HepG2 (cell line): ENCODE measurements around the gene SLC16A13. TPM values are rescaled to one million over a fixed set of nuclear protein-coding genes. Genes with fewer than 3 reads are reported as not detected.

ENCODE experiments used
- ATAC-seq: fragments of 200-7000 bp; cut with Tn5 transposase; 3 replicates; pipeline ENCODE4 v1.9.1; 2020; ENCODE audit warnings: mild to moderate bottlenecking, moderate library complexity
- BruUV-seq: library from RNA; stranded (reverse); fragments of 400-500 nt; replicated peaks from 2 replicates; lab custom pipeline; 2021; lab: Mats Ljungman, UMichigan
- CTCF ChIA-PET: fragments of 300-600 bp; formaldehyde crosslinking; extraction: SDS; loops from one replicate; lab custom pipeline; 2021; ENCODE audit warnings: low total read pairs, inconsistent platforms, low intra/inter-chr PET ratio; lab: Yijun Ruan, JAX
- POLR2A ChIA-PET: fragments of 350-600 bp; sonication (Branson Sonifier 250); formaldehyde crosslinking; loops from one replicate; lab custom pipeline; 2020; ENCODE audit warnings: antibody characterized with exemption, inconsistent platforms; lab: Yijun Ruan, JAX
- DNase-seq: peaks from one replicate; pipeline ENCODE4 v3.0.0-alpha.2; 2015; ENCODE audit warnings: low spot score
- FAIRE-seq: peaks from 3 replicates; lab custom pipeline; 2011; peaks lifted over from hg19 to GRCh38; lab: Jason Lieb, UNC
- H2AFZ ChIP-seq: one replicate; pipeline ENCODE4 v1.6.1; 2011; ENCODE audit warnings: low read length, inconsistent platforms
- H3K27ac ChIP-seq: fragments of 300-600 bp; 3 replicates; pipeline ENCODE4 v1.8.0; 2011; ENCODE audit warnings: mixed run types, mild to moderate bottlenecking, mixed read lengths, low read length, inconsistent platforms; ENCODE audit not compliant: insufficient read depth; ENCODE audit errors: extremely low read length
- H3K27me3 ChIP-seq, 2 experiments: fragments of 200-600 bp in 1 of 2; 2 replicates in 1 of 2; 3 replicates in 1 of 2; pipeline versions ENCODE4 v1.6.0 to v1.8.0; 2011; ENCODE audit warnings: low read length in 2 of 2, mild to moderate bottlenecking in 2 of 2, moderate library complexity in 2 of 2, inconsistent platforms in 1 of 2; ENCODE audit not compliant: insufficient read depth in 2 of 2, control insufficient read depth in 1 of 2
- H3K36me3 ChIP-seq, 2 experiments: fragments of 200-600 bp in 1 of 2; replicated peaks in 1 of 2; 2 replicates in 1 of 2; 3 replicates in 1 of 2; pipeline versions ENCODE4 v1.5.1 to v1.8.0; 2011; ENCODE audit warnings: low read length in 2 of 2, inconsistent platforms in 1 of 2; ENCODE audit not compliant: insufficient read depth in 2 of 2, control insufficient read depth in 1 of 2
- H3K4me1 ChIP-seq: 2 replicates; pipeline ENCODE4 v1.5.1; 2012; ENCODE audit warnings: low read length, inconsistent platforms; ENCODE audit not compliant: insufficient read depth
- H3K4me2 ChIP-seq: 2 replicates; pipeline ENCODE4 v1.6.0; 2011; ENCODE audit warnings: low read depth, low read length, inconsistent platforms
- H3K4me3 ChIP-seq, 3 experiments: fragments of 200-600 bp in 1 of 3; sonication (generic), shearing (Covaris generic) in 1 of 3; replicated peaks in 1 of 3; 2 replicates each; pipeline ENCODE4 v1.5.1; 2011 to 2016; ENCODE audit warnings: low read length in 3 of 3, inconsistent platforms in 2 of 3, low read depth in 2 of 3, mild to moderate bottlenecking in 2 of 3, control low read depth in 1 of 3, mixed read lengths in 1 of 3; ENCODE audit not compliant: insufficient read depth in 1 of 3
- H3K79me2 ChIP-seq: one replicate; pipeline ENCODE4 v1.6.1; 2011; ENCODE audit warnings: low read length, inconsistent platforms; ENCODE audit not compliant: insufficient read depth
- H3K9ac ChIP-seq: 2 replicates; pipeline ENCODE4 v1.6.0; 2011; ENCODE audit warnings: mild to moderate bottlenecking, low read depth, low read length, inconsistent platforms; ENCODE audit not compliant: insufficient read depth
- H3K9me3 ChIP-seq: 2 replicates; pipeline ENCODE4 v1.5.1; 2012; ENCODE audit warnings: mild to moderate bottlenecking, low read length
- H4K20me1 ChIP-seq: 2 replicates; pipeline ENCODE4 v1.6.0; 2011; ENCODE audit warnings: inconsistent platforms, mild to moderate bottlenecking, low read length, moderate library complexity; ENCODE audit not compliant: insufficient read depth
- FOXP1 ChIP-seq, 2 experiments: fragments of 450-650 bp in 1 of 2; IDR thresholded peaks; 2 replicates each; pipeline ENCODE4 v1.6.1; 2017 to 2018; ENCODE audit warnings: antibody characterized with exemption in 1 of 2
- IKZF1 ChIP-seq: fragments of 450-650 bp; IDR thresholded peaks from 2 replicates; pipeline ENCODE4 v1.7.1; 2016
- NFE2L1 ChIP-seq: sonication (generic); formaldehyde crosslinking; IDR thresholded peaks from 2 replicates; pipeline ENCODE4 v1.4.0; 2020; ENCODE audit warnings: missing genetic modification reagents, mild to moderate bottlenecking, borderline replicate concordance
- NKX3-1 ChIP-seq: sonication (generic); formaldehyde crosslinking; IDR thresholded peaks from 2 replicates; pipeline ENCODE4 v1.5.0; 2020; ENCODE audit warnings: missing genetic modification reagents
- RBAK ChIP-seq: sonication (generic); formaldehyde crosslinking; IDR thresholded peaks from 2 replicates; pipeline ENCODE4 v1.5.1; 2020; ENCODE audit warnings: mild to moderate bottlenecking, missing genetic modification reagents
- REL ChIP-seq: sonication (generic); formaldehyde crosslinking; conservative IDR thresholded peaks from 2 replicates; pipeline ENCODE4 v1.8.0; 2022; ENCODE audit warnings: mild to moderate bottlenecking, missing genetic modification reagents, moderate library complexity
- ZBTB7B ChIP-seq: sonication (generic); formaldehyde crosslinking; IDR thresholded peaks from 2 replicates; pipeline ENCODE4 v1.4.0; 2020; ENCODE audit warnings: missing genetic modification reagents
- ZFP36L1 ChIP-seq: sonication (generic); formaldehyde crosslinking; IDR thresholded peaks from 2 replicates; pipeline ENCODE4 v1.8.0; 2022; ENCODE audit warnings: mild to moderate bottlenecking, missing genetic modification reagents, moderate library complexity
- ZFP37 ChIP-seq: sonication (generic); formaldehyde crosslinking; IDR thresholded peaks from 2 replicates; pipeline ENCODE4 v1.4.0; 2020; ENCODE audit warnings: missing genetic modification reagents, borderline replicate concordance
- ZNF430 ChIP-seq: sonication (generic); formaldehyde crosslinking; IDR thresholded peaks from 2 replicates; pipeline ENCODE4 v1.9.0; 2021; ENCODE audit warnings: mild to moderate bottlenecking, missing genetic modification reagents
- ZNF678 ChIP-seq: sonication (generic); formaldehyde crosslinking; IDR thresholded peaks from 2 replicates; pipeline ENCODE4 v1.4.0; 2020; ENCODE audit warnings: mild to moderate bottlenecking, missing genetic modification reagents
- ZNF772 ChIP-seq: sonication (generic); formaldehyde crosslinking; IDR thresholded peaks from 2 replicates; pipeline ENCODE4 v1.5.0; 2020; ENCODE audit warnings: mild to moderate bottlenecking, missing genetic modification reagents
- WGBS: methylation state at CpG from one replicate; pipeline ENCODE4 v1.1.6; 2017; ENCODE audit warnings: low lambda C conversion rate; 5-methylcytosine and 5-hydroxymethylcytosine counted together
- in situ Hi-C: cut with HindIII; loops from 2 replicates; pipeline ENCODE4 v1.10.0; 2017; ENCODE audit warnings: low pct_unique_long_range_greater_than_20kb; ENCODE audit not compliant: extremely low pct_ligation_motif_present
- intact Hi-C: fragments of 100-400 bp; cut with micrococcal nuclease; formaldehyde crosslinking; loops from one replicate; pipeline ENCODE4 v1.10.0; 2022; ENCODE audit not compliant: unreplicated experiment
- polyA plus RNA-seq, 8 experiments: library from polyadenylated mRNA; depleted of rRNA in 3 of 8; stranded (reverse) in 7 of 8; unstranded in 1 of 8; fragments of >200 nt; fragmentation: Illumina TruSeq in 4 of 8; extraction: Trizol in 4 of 8; gene quantifications; 2 replicates each; pipeline versions ENCODE4 v1.2.1 to v1.2.3, GENCODE V29; 2011 to 2016; ENCODE audit warnings: low read depth in 4 of 8, missing spikeins in 1 of 8, mixed read lengths in 1 of 8; ENCODE audit not compliant: insufficient read depth in 1 of 8
- total RNA-seq, 5 experiments: library from RNA; depleted of rRNA; stranded (reverse); fragments of >200 nt; fragmentation: Illumina TruSeq; extraction: Trizol; gene quantifications; 2 replicates each; pipeline ENCODE4 v1.2.3, GENCODE V29; 2016; ENCODE audit warnings: low read depth in 1 of 5
- TF ChIP-seq, protein P1 (sequence below): sonication (generic); formaldehyde crosslinking; IDR thresholded peaks from 2 replicates; pipeline ENCODE4 v1.5.0; 2020; ENCODE audit warnings: mild to moderate bottlenecking, missing genetic modification reagents
- TF ChIP-seq, protein P2 (sequence below): sonication (generic); formaldehyde crosslinking; IDR thresholded peaks from 2 replicates; pipeline ENCODE4 v1.4.0; 2020; ENCODE audit warnings: mild to moderate bottlenecking, missing genetic modification reagents

The SLC16A13 gene
- total and polyA plus RNA-seq, 2 of the 13 experiments (the other 11 are each of a cell fraction or from before 2014, with no cell fraction given) = 2.2 to 3.0 TPM

DNA sequence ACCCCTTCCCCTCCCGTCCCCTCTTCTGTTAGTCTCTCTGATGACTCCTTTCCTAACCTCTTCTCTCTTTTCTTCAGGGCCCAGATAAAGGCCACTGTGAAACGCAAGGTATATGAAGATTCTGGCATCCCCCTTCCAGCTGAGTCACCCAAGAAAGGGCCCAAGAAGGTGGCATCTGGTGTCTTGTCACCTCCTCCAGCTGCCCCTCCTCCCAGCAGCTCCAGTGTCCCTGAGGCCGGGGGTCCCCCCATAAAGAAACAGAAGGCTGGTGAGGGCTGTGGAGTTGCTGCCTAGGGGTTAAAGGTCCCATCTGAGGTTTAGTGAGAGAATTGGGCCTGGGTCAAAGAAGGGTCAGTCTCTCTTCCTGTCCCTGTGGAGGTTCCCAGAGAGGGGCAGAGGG is 19.4 kb upstream of the SLC16A13 start (continued):
- TF ChIP-seq ZNF430 (CRISPR knock-in tag) (no peak), ZFP37 (CRISPR knock-in tag) (no peak), NFE2L1 (no peak), FOXP1 (IDR thresholded peaks at IDR 0.05) (no peak), FOXP1 (CRISPR knock-in tag; IDR thresholded peaks at IDR 0.05) (no peak)
- TF ChIP-seq, protein P1, sequence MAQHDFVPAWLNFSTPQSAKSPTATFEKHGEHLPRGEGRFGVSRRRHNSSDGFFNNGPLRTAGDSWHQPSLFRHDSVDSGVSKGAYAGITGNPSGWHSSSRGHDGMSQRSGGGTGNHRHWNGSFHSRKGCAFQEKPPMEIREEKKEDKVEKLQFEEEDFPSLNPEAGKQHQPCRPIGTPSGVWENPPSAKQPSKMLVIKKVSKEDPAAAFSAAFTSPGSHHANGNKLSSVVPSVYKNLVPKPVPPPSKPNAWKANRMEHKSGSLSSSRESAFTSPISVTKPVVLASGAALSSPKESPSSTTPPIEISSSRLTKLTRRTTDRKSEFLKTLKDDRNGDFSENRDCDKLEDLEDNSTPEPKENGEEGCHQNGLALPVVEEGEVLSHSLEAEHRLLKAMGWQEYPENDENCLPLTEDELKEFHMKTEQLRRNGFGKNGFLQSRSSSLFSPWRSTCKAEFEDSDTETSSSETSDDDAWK (CRISPR knock-in tag) = no peak

DNA sequence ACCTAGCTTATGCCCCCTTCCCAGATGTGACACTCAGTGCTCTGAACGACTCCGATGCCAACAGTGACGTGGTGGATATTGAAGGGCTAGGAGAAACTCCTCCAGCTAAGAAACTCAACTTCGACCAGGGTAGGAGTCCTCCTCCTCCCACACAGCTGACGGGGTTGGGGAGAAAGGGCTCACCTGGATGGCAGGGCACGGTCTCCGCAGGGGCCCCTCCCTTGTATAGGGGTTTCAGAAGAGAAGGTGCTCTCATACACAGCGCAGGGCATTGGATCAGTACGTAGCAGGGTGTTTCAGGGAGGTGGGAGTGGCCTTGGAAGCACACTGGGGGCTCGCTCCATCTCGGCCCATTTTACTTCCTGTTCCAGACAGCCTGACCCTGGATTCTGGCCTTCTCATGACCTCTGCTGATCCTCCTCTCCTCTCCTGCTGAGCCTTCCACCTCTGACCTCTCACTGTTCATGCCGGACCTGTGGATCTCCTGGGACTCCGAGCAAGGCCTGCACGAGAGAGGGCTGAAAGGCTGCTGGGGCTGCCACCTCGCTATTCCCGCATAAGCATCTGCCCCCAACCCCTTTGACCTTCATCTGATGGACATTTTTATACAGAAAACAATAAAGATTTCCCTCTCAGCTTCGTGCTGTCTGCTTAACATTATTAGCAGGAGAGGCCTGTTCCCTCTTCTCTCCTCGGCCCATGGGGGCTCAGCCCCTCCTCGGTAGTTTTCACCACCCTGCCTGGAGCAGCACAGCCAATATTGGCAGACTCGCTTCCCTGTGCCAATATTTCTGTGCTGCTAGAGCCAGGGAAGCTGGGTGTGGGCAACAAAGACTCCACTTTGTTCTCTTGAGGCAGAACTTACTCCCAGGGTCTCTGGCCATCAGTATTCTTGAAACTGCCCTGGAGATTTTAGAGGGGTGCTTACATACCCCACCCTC is 18.7 kb upstream of the SLC16A13 start:
- DNase-seq = no peak
- ChIA-PET CTCF (no interaction called here), POLR2A (no interaction called here)
- Histone ChIP-seq H3K9me3 (no peaks in the 10 kb centered on the region), H3K27me3 (peaks cover 0 to under 1% of the 10 kb centered on the region in 2 experiments; a peak in 3 of 5 replicates), H3K4me3 (no peak overlapping the region), H4K20me1 (no peaks in the 10 kb centered on the region), H3K36me3 (no peaks in the 10 kb centered on the region; a peak in 1 of 5 replicates), H3K9ac (no peak overlapping the region), H3K79me2 (peaks cover 18% of the 10 kb centered on the region), H2AFZ (no peak overlapping the region), H3K4me1 (peaks cover 44% of the 10 kb centered on the region), H3K4me2 (no peak overlapping the region), H3K27ac (no peak overlapping the region)
- FAIRE-seq = no peak
- in situ Hi-C loops = loop anchor here (10.0 kb wide), 1 partner anchor 352 kb away; no protein-coding TSS in a partner anchor
- ATAC-seq = no peak
- WGBS = 92% methylated on average over 16 of the region's 20 CpGs
- TF ChIP-seq, protein P2, sequence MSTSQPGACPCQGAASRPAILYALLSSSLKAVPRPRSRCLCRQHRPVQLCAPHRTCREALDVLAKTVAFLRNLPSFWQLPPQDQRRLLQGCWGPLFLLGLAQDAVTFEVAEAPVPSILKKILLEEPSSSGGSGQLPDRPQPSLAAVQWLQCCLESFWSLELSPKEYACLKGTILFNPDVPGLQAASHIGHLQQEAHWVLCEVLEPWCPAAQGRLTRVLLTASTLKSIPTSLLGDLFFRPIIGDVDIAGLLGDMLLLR (CRISPR knock-in tag) = no peak
- no peak for TF ChIP-seq ZFP36L1 (CRISPR knock-in tag)
- TF ChIP-seq IKZF1 = no peak
- TF ChIP-seq ZBTB7B (CRISPR knock-in tag) = no peak
- no peak for TF ChIP-seq RBAK (CRISPR knock-in tag)
- TF ChIP-seq ZNF678 (CRISPR knock-in tag) = no peak
- TF ChIP-seq REL = no peak
- no peak for TF ChIP-seq NKX3-1 (CRISPR knock-in tag)
- TF ChIP-seq ZNF772 (CRISPR knock-in tag) = no peak
- BruUV-seq = no TSS peak
- intact Hi-C loops = no loop called here
